Fibroblast of lung (primary cell): Measurements from ENCODE around the gene EEF1G. TPM values are rescaled to one million over a fixed set of nuclear protein-coding genes. Genes with fewer than 3 reads are reported as not detected.

Source experiments
- DNase-seq, 2 donors: peaks; one replicate each; pipeline versions ENCODE4 v3.0.0 to v3.0.0-alpha.2; 2010; ENCODE audit warnings: low read depth in 2 of 2
- H2AFZ ChIP-seq: 2 replicates; pipeline ENCODE4 v1.5.1; 2012; ENCODE audit warnings: low read length, control low read depth, inconsistent platforms
- H3K27ac ChIP-seq: 2 replicates; pipeline ENCODE4 v1.5.1; 2011; ENCODE audit warnings: low read length, control low read depth; ENCODE audit not compliant: insufficient read depth
- H3K27me3 ChIP-seq: 2 replicates; pipeline ENCODE4 v1.5.1; 2011; ENCODE audit warnings: mild to moderate bottlenecking, low read length; ENCODE audit not compliant: control insufficient read depth, insufficient read depth
- H3K36me3 ChIP-seq: 2 replicates; pipeline ENCODE4 v1.5.1; 2011; ENCODE audit warnings: low read length; ENCODE audit not compliant: control insufficient read depth, insufficient read depth
- H3K4me1 ChIP-seq: 2 replicates; pipeline ENCODE4 v1.5.1; 2011; ENCODE audit warnings: low read length; ENCODE audit not compliant: control insufficient read depth, insufficient read depth; ENCODE audit errors: extremely low read depth
- H3K4me2 ChIP-seq: 2 replicates; pipeline ENCODE4 v1.5.1; 2011; ENCODE audit warnings: low read length, control low read depth; ENCODE audit not compliant: insufficient read depth; ENCODE audit errors: extremely low read depth
- H3K4me3 ChIP-seq, 4 experiments: fragments of 200-600 bp in 1 of 4; sonication (generic) in 1 of 4; replicated peaks in 1 of 4; 2 replicates each; pipeline ENCODE4 v1.5.1; 2011 to 2016; ENCODE audit warnings: low read length in 4 of 4, low read depth in 3 of 4, mild to moderate bottlenecking in 3 of 4, control low read depth in 2 of 4, inconsistent platforms in 1 of 4, mixed read lengths in 1 of 4; ENCODE audit not compliant: insufficient read depth in 1 of 4; ENCODE audit errors: control extremely low read depth in 1 of 4
- H3K79me2 ChIP-seq: 2 replicates; pipeline ENCODE4 v1.5.1; 2012; ENCODE audit warnings: mild to moderate bottlenecking, low read length, inconsistent platforms; ENCODE audit not compliant: control insufficient read depth, insufficient read depth
- H3K9ac ChIP-seq: 2 replicates; pipeline ENCODE4 v1.5.1; 2011; ENCODE audit warnings: mild to moderate bottlenecking, low read length, control low read depth; ENCODE audit not compliant: insufficient read depth
- H3K9me3 ChIP-seq: 2 replicates; pipeline ENCODE4 v1.5.1; 2012; ENCODE audit warnings: low read depth, low read length; ENCODE audit not compliant: control insufficient read depth, insufficient read depth
- H4K20me1 ChIP-seq: 2 replicates; pipeline ENCODE4 v1.5.1; 2011; ENCODE audit warnings: low read length; ENCODE audit not compliant: control insufficient read depth, insufficient read depth; ENCODE audit errors: extremely low read depth
- EZH2 ChIP-seq: IDR thresholded peaks from 2 replicates; pipeline ENCODE4 v1.5.1; 2012; ENCODE audit warnings: low read length, control low read depth, mild to moderate bottlenecking; ENCODE audit errors: missing control alignments
- polyA plus RNA-seq, 2 donors: library from polyadenylated mRNA; depleted of rRNA in 1 of 2; stranded (reverse) in 1 of 2; unstranded in 1 of 2; fragments of >200 nt; gene quantifications; 2 replicates each; pipeline ENCODE4 v1.2.1, GENCODE V29; 2011 to 2012; ENCODE audit warnings: missing spikeins in 1 of 2
- total RNA-seq: library from RNA; depleted of rRNA; stranded (reverse); fragments of >200 nt; gene quantifications from 2 replicates; pipeline ENCODE4 v1.2.1, GENCODE V29; 2014
- TF ChIP-seq, protein P1 (sequence below), 2 donors: IDR thresholded peaks in 1 of 2; conservative IDR thresholded peaks in 1 of 2; 1 replicate in 1 of 2; 2 replicates in 1 of 2; pipeline ENCODE4 v1.5.1; 2011 to 2012; ENCODE audit warnings: low read length in 2 of 2, control low read depth in 1 of 2, inconsistent platforms in 1 of 2, low read depth in 1 of 2, mild to moderate bottlenecking in 1 of 2

Gene EEF1G
- total and polyA plus RNA-seq, 2 donors (not counting 1 experiment from before 2014, with no cell fraction given), result 1,308 to 1,405 TPM

- Histone ChIP-seq H4K20me1 (peaks cover 5% of the 10 kb centered on the region), H3K27me3 (no peaks in the 10 kb centered on the region), H3K4me2 (no peak overlapping the region), H3K4me1 (no peaks in the 10 kb centered on the region), H3K9me3 (no peaks in the 10 kb centered on the region), H3K36me3 (peaks cover 26% of the 10 kb centered on the region), H2AFZ (no peak overlapping the region), H3K27ac (no peak overlapping the region), H3K79me2 (peaks cover 24% of the 10 kb centered on the region), H3K4me3 (no peak overlapping the region), H3K9ac (no peak overlapping the region)
- no peak for DNase-seq
- TF ChIP-seq, protein P1, sequence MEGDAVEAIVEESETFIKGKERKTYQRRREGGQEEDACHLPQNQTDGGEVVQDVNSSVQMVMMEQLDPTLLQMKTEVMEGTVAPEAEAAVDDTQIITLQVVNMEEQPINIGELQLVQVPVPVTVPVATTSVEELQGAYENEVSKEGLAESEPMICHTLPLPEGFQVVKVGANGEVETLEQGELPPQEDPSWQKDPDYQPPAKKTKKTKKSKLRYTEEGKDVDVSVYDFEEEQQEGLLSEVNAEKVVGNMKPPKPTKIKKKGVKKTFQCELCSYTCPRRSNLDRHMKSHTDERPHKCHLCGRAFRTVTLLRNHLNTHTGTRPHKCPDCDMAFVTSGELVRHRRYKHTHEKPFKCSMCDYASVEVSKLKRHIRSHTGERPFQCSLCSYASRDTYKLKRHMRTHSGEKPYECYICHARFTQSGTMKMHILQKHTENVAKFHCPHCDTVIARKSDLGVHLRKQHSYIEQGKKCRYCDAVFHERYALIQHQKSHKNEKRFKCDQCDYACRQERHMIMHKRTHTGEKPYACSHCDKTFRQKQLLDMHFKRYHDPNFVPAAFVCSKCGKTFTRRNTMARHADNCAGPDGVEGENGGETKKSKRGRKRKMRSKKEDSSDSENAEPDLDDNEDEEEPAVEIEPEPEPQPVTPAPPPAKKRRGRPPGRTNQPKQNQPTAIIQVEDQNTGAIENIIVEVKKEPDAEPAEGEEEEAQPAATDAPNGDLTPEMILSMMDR (conservative IDR thresholded peaks at IDR 0.05 in 1 of 2, IDR thresholded peaks at IDR 0.05 in 1 of 2; ENCODE audit: low read depth in 1 of 2, low read length in 2 of 2), result no peak
- TF ChIP-seq EZH2, result no peak
These were observed 59.5 kb downstream of the EEF1G start for GRCh38 chr11:62514151-62514550.

GRCh38 chr11:62513626-62514025, 60.1 kb downstream of the EEF1G start:
- no peak overlapping the region for H3K27ac ChIP-seq
- DNase-seq, result no peak
- H3K9ac ChIP-seq, result no peak overlapping the region
- peaks cover 3% of the 10 kb centered on the region for H3K4me1 ChIP-seq
- H3K36me3 ChIP-seq, result peaks cover 21% of the 10 kb centered on the region
- no peaks in the 10 kb centered on the region for H3K9me3 ChIP-seq
- no peak overlapping the region for H3K4me3 ChIP-seq
- no peaks in the 10 kb centered on the region for H3K27me3 ChIP-seq
- H4K20me1 ChIP-seq, result peaks cover 3% of the 10 kb centered on the region
- TF ChIP-seq, protein P1 (conservative IDR thresholded peaks at IDR 0.05 in 1 of 2, IDR thresholded peaks at IDR 0.05 in 1 of 2; ENCODE audit: low read depth in 1 of 2, low read length in 2 of 2), result no peak
- no peak for TF ChIP-seq EZH2
- no peak overlapping the region for H2AFZ ChIP-seq
- H3K4me2 ChIP-seq, result no peak overlapping the region
- H3K79me2 ChIP-seq, result peaks cover 19% of the 10 kb centered on the region

- Histone ChIP-seq H3K27me3 (no peaks in the 10 kb centered on the region), H2AFZ (no peak overlapping the region)
- DNase-seq, result no peak
These were observed 60.7 kb downstream of the EEF1G start for GRCh38 chr11:62512961-62513360.

More at GRCh38 chr11:62512961-62513360, 60.7 kb downstream of the EEF1G start:
- Histone ChIP-seq H3K4me2 (no peak overlapping the region), H3K9me3 (no peaks in the 10 kb centered on the region), H3K4me1 (peaks cover 3% of the 10 kb centered on the region), H3K79me2 (peaks cover 13% of the 10 kb centered on the region), H3K36me3 (peaks cover 15% of the 10 kb centered on the region), H4K20me1 (no peaks in the 10 kb centered on the region), H3K27ac (no peak overlapping the region), H3K4me3 (no peak overlapping the region), H3K9ac (no peak overlapping the region)
- TF ChIP-seq, protein P1 (conservative IDR thresholded peaks at IDR 0.05 in 1 of 2, IDR thresholded peaks at IDR 0.05 in 1 of 2; ENCODE audit: low read depth in 1 of 2, low read length in 2 of 2), result no peak

Other genes starting within 250 kb of the EEF1G start
- under 0.01 TPM in 1 of 2 replicates, not detected in the other for gene ASRGL1, start 236.4 kb downstream of the EEF1G start, total RNA-seq
- gene ASRGL1, start 236.4 kb downstream of the EEF1G start, polyA plus RNA-seq, result 0.22 and 1.1 TPM in 2 replicates
- not detected in 2 replicates for gene SCGB1A1, start 154.9 kb downstream of the EEF1G start, total RNA-seq
- not detected in 2 replicates for gene SCGB1A1, start 154.9 kb downstream of the EEF1G start, polyA plus RNA-seq
- gene AHNAK, start 27.1 kb downstream of the EEF1G start, total RNA-seq, result 396 and 762 TPM in 2 replicates
- 209 and 220 TPM in 2 replicates for gene AHNAK, start 27.1 kb downstream of the EEF1G start, polyA plus RNA-seq
- 6.9 and 7.8 TPM in 2 replicates for gene TUT1, start 17.6 kb upstream of the EEF1G start, total RNA-seq
- gene TUT1, start 17.6 kb upstream of the EEF1G start, polyA plus RNA-seq, result 5.5 and 6.8 TPM in 2 replicates
- gene MTA2, start 28.0 kb upstream of the EEF1G start, total RNA-seq, result 117 and 124 TPM in 2 replicates
- gene MTA2, start 28.0 kb upstream of the EEF1G start, polyA plus RNA-seq, result 31.4 and 33.6 TPM in 2 replicates
- 17.5 and 20.5 TPM in 2 replicates for gene EML3, start 38.9 kb upstream of the EEF1G start, total RNA-seq
- 17.8 and 22.6 TPM in 2 replicates for gene EML3, start 38.9 kb upstream of the EEF1G start, polyA plus RNA-seq
- 8.5 and 9.9 TPM in 2 replicates for gene ROM1, start 39.4 kb upstream of the EEF1G start, total RNA-seq
- gene ROM1, start 39.4 kb upstream of the EEF1G start, polyA plus RNA-seq, result 1.7 and 3.0 TPM in 2 replicates
- gene B3GAT3, start 48.1 kb upstream of the EEF1G start, total RNA-seq, result 29.1 and 30.8 TPM in 2 replicates
- gene B3GAT3, start 48.1 kb upstream of the EEF1G start, polyA plus RNA-seq, result 15.9 and 17.6 TPM in 2 replicates
- gene GANAB, start 72.7 kb upstream of the EEF1G start, total RNA-seq, result 167 and 279 TPM in 2 replicates
- gene GANAB, start 72.7 kb upstream of the EEF1G start, polyA plus RNA-seq, result 328 and 368 TPM in 2 replicates
- gene INTS5, start 79.4 kb upstream of the EEF1G start, total RNA-seq, result 16.4 and 16.7 TPM in 2 replicates
- gene INTS5, start 79.4 kb upstream of the EEF1G start, polyA plus RNA-seq, result 9.4 and 13.2 TPM in 2 replicates
- gene C11orf98, start 91.3 kb upstream of the EEF1G start, total RNA-seq, result 25.4 and 33.4 TPM in 2 replicates
- 38.2 and 64.8 TPM in 2 replicates for gene C11orf98, start 91.3 kb upstream of the EEF1G start, polyA plus RNA-seq
- gene CSKMT, start 91.4 kb upstream of the EEF1G start, total RNA-seq, result 8.4 and 9.8 TPM in 2 replicates
- 2.6 and 2.9 TPM in 2 replicates for gene CSKMT, start 91.4 kb upstream of the EEF1G start, polyA plus RNA-seq
- 12.1 and 14.0 TPM in 2 replicates for gene UQCC3, start 97.8 kb upstream of the EEF1G start, total RNA-seq
- 4.7 and 7.3 TPM in 2 replicates for gene UQCC3, start 97.8 kb upstream of the EEF1G start, polyA plus RNA-seq
- gene LBHD1, start 98.4 kb upstream of the EEF1G start, total RNA-seq, result 3.6 and 4.5 TPM in 2 replicates
- 3.1 and 3.4 TPM in 2 replicates for gene LBHD1, start 98.4 kb upstream of the EEF1G start, polyA plus RNA-seq
- 143 and 229 TPM in 2 replicates for gene UBXN1, start 105.2 kb upstream of the EEF1G start, total RNA-seq
- gene UBXN1, start 105.2 kb upstream of the EEF1G start, polyA plus RNA-seq, result 76.4 and 88.6 TPM in 2 replicates
- 13.4 and 31.5 TPM in 2 replicates for gene LRRN4CL, start 115.6 kb upstream of the EEF1G start, total RNA-seq
- gene LRRN4CL, start 115.6 kb upstream of the EEF1G start, polyA plus RNA-seq, result 7.9 and 12.7 TPM in 2 replicates
- gene BSCL2, start 133.5 kb upstream of the EEF1G start, total RNA-seq, result 37.8 and 62.1 TPM in 2 replicates
- gene BSCL2, start 133.5 kb upstream of the EEF1G start, polyA plus RNA-seq, result 35.5 and 54.0 TPM in 2 replicates
- not detected in 2 replicates for gene GNG3, start 133.8 kb upstream of the EEF1G start, total RNA-seq
- gene GNG3, start 133.8 kb upstream of the EEF1G start, polyA plus RNA-seq, result 0.07 TPM in 1 of 2 replicates, not detected in the other
- gene HNRNPUL2, start 153.6 kb upstream of the EEF1G start, total RNA-seq, result 9.2 and 14.5 TPM in 2 replicates
- 18.8 and 26.4 TPM in 2 replicates for gene HNRNPUL2, start 153.6 kb upstream of the EEF1G start, polyA plus RNA-seq
- gene TTC9C, start 154.6 kb upstream of the EEF1G start, total RNA-seq, result 32.4 and 44.4 TPM in 2 replicates
- gene TTC9C, start 154.6 kb upstream of the EEF1G start, polyA plus RNA-seq, result 26.1 and 27.3 TPM in 2 replicates
- gene ZBTB3, start 180.3 kb upstream of the EEF1G start, total RNA-seq, result 13.4 and 14.4 TPM in 2 replicates
- 6.2 and 6.8 TPM in 2 replicates for gene ZBTB3, start 180.3 kb upstream of the EEF1G start, polyA plus RNA-seq
- 68.8 and 80.6 TPM in 2 replicates for gene POLR2G, start 187.7 kb upstream of the EEF1G start, total RNA-seq
- 216 and 228 TPM in 2 replicates for gene POLR2G, start 187.7 kb upstream of the EEF1G start, polyA plus RNA-seq
- 16.7 and 18.8 TPM in 2 replicates for gene TAF6L, start 197.5 kb upstream of the EEF1G start, total RNA-seq
- gene TAF6L, start 197.5 kb upstream of the EEF1G start, polyA plus RNA-seq, result 10.0 and 12.7 TPM in 2 replicates
- 27.5 and 41.9 TPM in 2 replicates for gene TMEM179B, start 213.5 kb upstream of the EEF1G start, total RNA-seq
- 64.8 and 69.5 TPM in 2 replicates for gene TMEM179B, start 213.5 kb upstream of the EEF1G start, polyA plus RNA-seq
- gene TMEM223, start 218.1 kb upstream of the EEF1G start, total RNA-seq, result 11.7 and 16.4 TPM in 2 replicates
- 14.4 and 15.4 TPM in 2 replicates for gene TMEM223, start 218.1 kb upstream of the EEF1G start, polyA plus RNA-seq
- 14.9 and 17.2 TPM in 2 replicates for gene NXF1, start 231.5 kb upstream of the EEF1G start, total RNA-seq
- gene NXF1, start 231.5 kb upstream of the EEF1G start, polyA plus RNA-seq, result 27.8 and 43.7 TPM in 2 replicates